IPS-18a (cell line): ENCODE results near the gene ECSIT.

Experiments
- H3K27ac ChIP-seq: one replicate; pipeline ENCODE4 v1.5.1; 2013; ENCODE audit warnings: low read length
- H3K27me3 ChIP-seq: one replicate; pipeline ENCODE4 v1.6.1; 2013; ENCODE audit warnings: mild to moderate bottlenecking, low read length; ENCODE audit not compliant: control insufficient read depth, insufficient read depth
- H3K36me3 ChIP-seq: one replicate; pipeline ENCODE4 v1.6.1; 2013; ENCODE audit warnings: low read depth, low read length; ENCODE audit not compliant: control insufficient read depth
- H3K4me1 ChIP-seq: one replicate; pipeline ENCODE4 v1.6.1; 2013; ENCODE audit warnings: low read depth, low read length; ENCODE audit not compliant: control insufficient read depth
- H3K4me3 ChIP-seq: one replicate; pipeline ENCODE4 v1.5.1; 2013; ENCODE audit warnings: low read length
- H3K9ac ChIP-seq: one replicate; pipeline ENCODE4 v1.6.1; 2013; ENCODE audit warnings: mild to moderate bottlenecking, low read length, moderate library complexity
- H3K9me3 ChIP-seq: one replicate; pipeline ENCODE4 v1.6.1; 2013; ENCODE audit warnings: low read depth, low read length; ENCODE audit not compliant: control insufficient read depth

Gene ECSIT

GRCh38 chr19:11560404-11561051 lies 31.6 kb upstream of the ECSIT start:
- no peaks in the 10 kb centered on the region for H3K9me3 ChIP-seq
- H3K4me1 ChIP-seq: no peaks in the 10 kb centered on the region
- no peaks in the 10 kb centered on the region for H3K36me3 ChIP-seq
- H3K9ac ChIP-seq: no peak overlapping the region
- H3K27ac ChIP-seq: no peak overlapping the region
- H3K27me3 ChIP-seq: no peaks in the 10 kb centered on the region
- no peak overlapping the region for H3K4me3 ChIP-seq

GRCh38 chr19:11558881-11559828 lies 30.2 kb upstream of the ECSIT start, which contains the start of gene ELOF1:
TSS of gene ELOF1 (minus strand) at chr19:11559230. CDS start at chr19:11554347, 4,883 bp downstream.
- H3K27ac ChIP-seq: peak within 1 kb of the TSS; percentile 70
- peaks cover 4% of the 10 kb centered on the region for H3K36me3 ChIP-seq
- no peaks in the 10 kb centered on the region for H3K27me3 ChIP-seq
- peak within 1 kb of the TSS; percentile 60 for H3K9ac ChIP-seq
- no peaks in the 10 kb centered on the region for H3K4me1 ChIP-seq
- no peaks in the 10 kb centered on the region for H3K9me3 ChIP-seq
- H3K4me3 ChIP-seq: peak within 1 kb of the TSS; percentile 93

GRCh38 chr19:11556634-11557420 lies 27.9 kb upstream of the ECSIT start:
- Histone ChIP-seq H3K36me3 (peaks cover 13% of the 10 kb centered on the region), H3K27ac (no peak overlapping the region), H3K9me3 (no peaks in the 10 kb centered on the region), H3K9ac (no peak overlapping the region), H3K4me3 (no peak overlapping the region), H3K27me3 (no peaks in the 10 kb centered on the region), H3K4me1 (no peaks in the 10 kb centered on the region)

- peaks cover 13% of the 10 kb centered on the region for H3K36me3 ChIP-seq
- H3K27me3 ChIP-seq: no peaks in the 10 kb centered on the region
- no peak overlapping the region for H3K27ac ChIP-seq
- H3K9me3 ChIP-seq: no peaks in the 10 kb centered on the region
- H3K4me1 ChIP-seq: no peaks in the 10 kb centered on the region
- H3K4me3 ChIP-seq: no peak overlapping the region
- H3K9ac ChIP-seq: no peak overlapping the region
These were observed 26.3 kb upstream of the ECSIT start for GRCh38 chr19:11555246-11555645.

GRCh38 chr19:11554160-11554559 lies 25.2 kb upstream of the ECSIT start:
- H3K9ac ChIP-seq: no peak overlapping the region
- H3K9me3 ChIP-seq: no peaks in the 10 kb centered on the region
- peaks cover 13% of the 10 kb centered on the region for H3K36me3 ChIP-seq
- no peak overlapping the region for H3K4me3 ChIP-seq
- H3K27ac ChIP-seq: no peak overlapping the region
- H3K27me3 ChIP-seq: no peaks in the 10 kb centered on the region
- no peaks in the 10 kb centered on the region for H3K4me1 ChIP-seq

- Histone ChIP-seq H3K4me3 (no peak overlapping the region), H3K27me3 (no peaks in the 10 kb centered on the region), H3K9me3 (no peaks in the 10 kb centered on the region), H3K27ac (no peak overlapping the region), H3K9ac (no peak overlapping the region), H3K4me1 (no peaks in the 10 kb centered on the region), H3K36me3 (peaks cover 13% of the 10 kb centered on the region)
These were observed 23.9 kb upstream of the ECSIT start for GRCh38 chr19:11552666-11553372.

- H3K9me3 ChIP-seq: no peaks in the 10 kb centered on the region
- no peaks in the 10 kb centered on the region for H3K27me3 ChIP-seq
- no peak overlapping the region for H3K27ac ChIP-seq
- H3K4me1 ChIP-seq: no peaks in the 10 kb centered on the region
- peaks cover 13% of the 10 kb centered on the region for H3K36me3 ChIP-seq
- H3K4me3 ChIP-seq: no peak overlapping the region
- H3K9ac ChIP-seq: no peak overlapping the region
These were observed 22.8 kb upstream of the ECSIT start for GRCh38 chr19:11551603-11552235.

- Histone ChIP-seq H3K27me3 (no peaks in the 10 kb centered on the region), H3K4me3 (no peak overlapping the region), H3K9ac (no peak overlapping the region), H3K4me1 (no peaks in the 10 kb centered on the region), H3K36me3 (peaks cover 11% of the 10 kb centered on the region), H3K27ac (no peak overlapping the region), H3K9me3 (no peaks in the 10 kb centered on the region)
These were observed 21.3 kb upstream of the ECSIT start for GRCh38 chr19:11550265-11550664.

GRCh38 chr19:11549386-11549953 lies 20.5 kb upstream of the ECSIT start:
- no peaks in the 10 kb centered on the region for H3K27me3 ChIP-seq
- H3K27ac ChIP-seq: no peak overlapping the region
- H3K4me1 ChIP-seq: no peaks in the 10 kb centered on the region
- peaks cover 9% of the 10 kb centered on the region for H3K36me3 ChIP-seq
- H3K9me3 ChIP-seq: no peaks in the 10 kb centered on the region
- no peak overlapping the region for H3K4me3 ChIP-seq
- H3K9ac ChIP-seq: no peak overlapping the region

GRCh38 chr19:11547929-11548700 lies 19.2 kb upstream of the ECSIT start:
- no peak overlapping the region for H3K9ac ChIP-seq
- H3K9me3 ChIP-seq: no peaks in the 10 kb centered on the region
- H3K27me3 ChIP-seq: no peaks in the 10 kb centered on the region
- H3K4me3 ChIP-seq: no peak overlapping the region
- no peaks in the 10 kb centered on the region for H3K4me1 ChIP-seq
- H3K36me3 ChIP-seq: peaks cover 4% of the 10 kb centered on the region
- no peak overlapping the region for H3K27ac ChIP-seq
